Caco-2 (cell line): Measurements from ENCODE around the gene MAD1L1. TPM values are rescaled to one million over a fixed set of nuclear protein-coding genes. Genes with fewer than 3 reads are reported as not detected.

Experiments
- BruUV-seq: library from RNA; stranded (reverse); fragments of 400-500 nt; replicated peaks from 2 replicates; lab custom pipeline; 2021; lab: Mats Ljungman, UMichigan
- CTCF ChIA-PET: fragments of 300-600 bp; sonication (Branson Sonifier 250); formaldehyde crosslinking; loops from one replicate; lab custom pipeline; 2022; ENCODE audit warnings: antibody characterized with exemption; lab: Charles Lee
- POLR2A ChIA-PET: fragments of 300-600 bp; sonication (Branson Sonifier 250); formaldehyde crosslinking; loops from one replicate; lab custom pipeline; 2022; ENCODE audit warnings: antibody characterized with exemption; lab: Charles Lee
- DNase-seq, 2 experiments: peaks; one replicate each; pipeline versions ENCODE4 v3.0.0 to v3.0.0-alpha.2; 2020 to 2022
- H3K27me3 ChIP-seq: replicated peaks from 2 replicates; pipeline ENCODE4 v1.6.0; 2011; ENCODE audit warnings: low read length; ENCODE audit not compliant: control insufficient read depth, insufficient read depth
- H3K36me3 ChIP-seq: 2 replicates; pipeline ENCODE4 v1.5.1; 2011; ENCODE audit warnings: low read length; ENCODE audit not compliant: control insufficient read depth, insufficient read depth
- H3K4me1 ChIP-seq: fragments of 250-450 bp; sonication (Bioruptor Pico); 2 replicates; pipeline ENCODE4 v1.5.1; 2020; ENCODE audit warnings: mild to moderate bottlenecking
- H3K4me3 ChIP-seq: 2 replicates; pipeline ENCODE4 v1.5.1; 2011; ENCODE audit warnings: low read depth, mild to moderate bottlenecking, control low read depth, low read length
- H3K9me3 ChIP-seq: fragments of 250-450 bp; sonication (Bioruptor Pico); 2 replicates; pipeline ENCODE4 v1.5.1; 2020; ENCODE audit warnings: mild to moderate bottlenecking, moderate library complexity
- H3K27ac Mint-ChIP-seq: one replicate; pipeline ENCODE4 v1.8.0; 2022; ENCODE audit warnings: mixed read lengths; ENCODE audit not compliant: unreplicated experiment
- H3K27me3 Mint-ChIP-seq: one replicate; pipeline ENCODE4 v1.8.0; 2022; ENCODE audit warnings: mixed read lengths; ENCODE audit not compliant: insufficient read depth, unreplicated experiment
- H3K36me3 Mint-ChIP-seq: one replicate; pipeline ENCODE4 v1.8.0; 2022; ENCODE audit warnings: mild to moderate bottlenecking, mixed read lengths; ENCODE audit not compliant: insufficient read depth, unreplicated experiment
- H3K4me1 Mint-ChIP-seq: one replicate; pipeline ENCODE4 v1.8.0; 2022; ENCODE audit warnings: low read depth, mixed read lengths; ENCODE audit not compliant: unreplicated experiment
- H3K4me3 Mint-ChIP-seq: one replicate; pipeline ENCODE4 v1.8.0; 2022; ENCODE audit warnings: mild to moderate bottlenecking, moderate library complexity, mixed read lengths; ENCODE audit not compliant: unreplicated experiment
- H3K9me3 Mint-ChIP-seq: one replicate; pipeline ENCODE4 v1.8.0; 2022; ENCODE audit warnings: mixed read lengths; ENCODE audit not compliant: unreplicated experiment
- CTCF ChIP-seq, 2 experiments: fragments of 200-600 bp in 1 of 2; IDR thresholded peaks; 1 replicate in 1 of 2; 2 replicates in 1 of 2; pipeline versions ENCODE4 v1.5.1 to v1.8.0; 2011 to 2022; ENCODE audit warnings: antibody characterized with exemption in 1 of 2, control low read depth in 1 of 2, inconsistent platforms in 1 of 2, low read depth in 1 of 2, low read length in 1 of 2, mild to moderate bottlenecking in 1 of 2, moderate library complexity in 1 of 2; ENCODE audit not compliant: insufficient read depth in 1 of 2, severe bottlenecking in 1 of 2, unreplicated experiment in 1 of 2
- intact Hi-C: fragments of 100-400 bp; cut with micrococcal nuclease; formaldehyde crosslinking; loops from one replicate; pipeline ENCODE4 v1.10.0; 2022; ENCODE audit not compliant: unreplicated experiment
- total RNA-seq: library from RNA; stranded (reverse); gene quantifications from 2 replicates; pipeline ENCODE4 v1.2.3, GENCODE V29; 2022

The MAD1L1 gene
- total RNA-seq, 1 experiment from 2014 or later = 58.6 TPM

- Histone ChIP-seq H3K4me1 (no peaks in the 10 kb centered on the region), H3K4me3 (no peak overlapping the region), H3K27me3 (no peaks in the 10 kb centered on the region), H3K9me3 (no peaks in the 10 kb centered on the region), H3K36me3 (no peaks in the 10 kb centered on the region)
- Mint-ChIP-seq H3K27ac (no peak overlapping the region), H3K9me3 (no peaks in the 10 kb centered on the region), H3K4me3 (no peak overlapping the region), H3K27me3 (no peaks in the 10 kb centered on the region), H3K4me1 (no peaks in the 10 kb centered on the region), H3K36me3 (peaks cover 24% of the 10 kb centered on the region)
- intact Hi-C loops = no loop called here
- no peak for TF ChIP-seq CTCF (IDR thresholded peaks at IDR 0.05; ENCODE audit: insufficient read depth in 1 of 2, low read depth in 1 of 2, low read length in 1 of 2, severe bottlenecking in 1 of 2, unreplicated experiment in 1 of 2)
- POLR2A ChIA-PET = no interaction called here
- no TSS peak for BruUV-seq
- no peak for DNase-seq
- CTCF ChIA-PET = no interaction called here
Observed at GRCh38 chr7:2052657-2053048, 180.1 kb downstream of the MAD1L1 start.

- POLR2A ChIA-PET = no interaction called here
- H3K27ac Mint-ChIP-seq = no peak overlapping the region
Observed at GRCh38 chr7:2051707-2052656, 180.8 kb downstream of the MAD1L1 start.

GRCh38 chr7:2050511-2050866 lies 182.3 kb downstream of the MAD1L1 start:
- POLR2A ChIA-PET = no interaction called here

More at GRCh38 chr7:2051707-2052656, 180.8 kb downstream of the MAD1L1 start:
- Histone ChIP-seq H3K9me3 (no peaks in the 10 kb centered on the region), H3K27me3 (no peaks in the 10 kb centered on the region), H3K4me3 (no peak overlapping the region), H3K4me1 (no peaks in the 10 kb centered on the region), H3K36me3 (no peaks in the 10 kb centered on the region)
- Mint-ChIP-seq H3K36me3 (peaks cover 22% of the 10 kb centered on the region), H3K9me3 (no peaks in the 10 kb centered on the region), H3K27me3 (no peaks in the 10 kb centered on the region), H3K4me3 (no peak overlapping the region), H3K4me1 (no peaks in the 10 kb centered on the region)
- intact Hi-C loops = no loop called here
- no peak for DNase-seq
- CTCF ChIA-PET = no interaction called here
- no TSS peak for BruUV-seq
- no peak for TF ChIP-seq CTCF (IDR thresholded peaks at IDR 0.05; ENCODE audit: insufficient read depth in 1 of 2, low read depth in 1 of 2, low read length in 1 of 2, severe bottlenecking in 1 of 2, unreplicated experiment in 1 of 2)

More at GRCh38 chr7:2050511-2050866, 182.3 kb downstream of the MAD1L1 start:
- BruUV-seq = no TSS peak
- Histone ChIP-seq H3K27me3 (no peaks in the 10 kb centered on the region), H3K4me1 (no peaks in the 10 kb centered on the region), H3K9me3 (no peaks in the 10 kb centered on the region), H3K4me3 (no peak overlapping the region), H3K36me3 (no peaks in the 10 kb centered on the region)
- Mint-ChIP-seq H3K27me3 (no peaks in the 10 kb centered on the region), H3K27ac (no peak overlapping the region), H3K4me3 (no peak overlapping the region), H3K36me3 (peaks cover 23% of the 10 kb centered on the region), H3K9me3 (no peaks in the 10 kb centered on the region), H3K4me1 (no peaks in the 10 kb centered on the region)
- DNase-seq = no peak
- no peak for TF ChIP-seq CTCF (IDR thresholded peaks at IDR 0.05; ENCODE audit: insufficient read depth in 1 of 2, low read depth in 1 of 2, low read length in 1 of 2, severe bottlenecking in 1 of 2, unreplicated experiment in 1 of 2)
- CTCF ChIA-PET = no interaction called here
- intact Hi-C loops = no loop called here
